HL-60 (cell line): ENCODE results near the gene HERC2.
A peak's percentile ranks its signal among the peaks of the same experiment; 100 is the strongest.

Experiments
- DNase-seq, 2 experiments: peaks; one replicate each; pipeline ENCODE4 v3.0.0-alpha.2; 2010 to 2020; ENCODE audit warnings: low read depth in 1 of 2, low spot score in 1 of 2
- H3K27ac ChIP-seq: fragments of 250-450 bp; sonication (Bioruptor Pico); replicated peaks from 2 replicates; pipeline ENCODE4 v1.5.1; 2020; ENCODE audit warnings: mild to moderate bottlenecking, moderate library complexity
- H3K27me3 ChIP-seq: fragments of 250-450 bp; sonication (Bioruptor Pico); 2 replicates; pipeline ENCODE4 v1.5.1; 2021; ENCODE audit warnings: mild to moderate bottlenecking, moderate library complexity; ENCODE audit not compliant: insufficient read depth, poor library complexity, severe bottlenecking
- H3K4me3 ChIP-seq: replicated peaks from 2 replicates; pipeline ENCODE4 v1.5.1; 2011; ENCODE audit warnings: mild to moderate bottlenecking, control low read depth, low read length; ENCODE audit not compliant: insufficient read depth
- CTCF ChIP-seq: IDR thresholded peaks from one replicate; pipeline ENCODE4 v1.5.1; 2011; ENCODE audit warnings: low read length, control low read depth, inconsistent platforms; ENCODE audit not compliant: insufficient read depth
- GABPA ChIP-seq: IDR thresholded peaks from 2 replicates; pipeline ENCODE4 v1.6.1; 2012; ENCODE audit warnings: low read depth
- POLR2AphosphoS5 ChIP-seq: IDR thresholded peaks from 2 replicates; pipeline ENCODE4 v1.6.1; 2012; ENCODE audit warnings: low read depth
- REST ChIP-seq: IDR thresholded peaks from 2 replicates; pipeline ENCODE4 v1.6.1; 2012; ENCODE audit warnings: low read depth; ENCODE audit not compliant: insufficient replicate concordance
- SPI1 ChIP-seq: IDR thresholded peaks from 2 replicates; pipeline ENCODE4 v1.6.1; 2012; ENCODE audit warnings: low read depth, mild to moderate bottlenecking, borderline replicate concordance

Gene HERC2

GRCh38 chr15:28068930-28069329 is 253.0 kb downstream of the HERC2 start:
- Histone ChIP-seq H3K27me3 (peaks cover 2% of the 10 kb centered on the region), H3K4me3 (no peak overlapping the region), H3K27ac (no peak overlapping the region)
- DNase-seq = no peak
- TF ChIP-seq SPI1 (peak; percentile 78), GABPA (no peak)

GRCh38 chr15:28066231-28066630 is 255.7 kb downstream of the HERC2 start:
- TF ChIP-seq REST = no peak
- no peak for TF ChIP-seq CTCF
- TF ChIP-seq GABPA = no peak
- no peak for TF ChIP-seq SPI1
- TF ChIP-seq POLR2AphosphoS5 = no peak
- Histone ChIP-seq H3K4me3 (no peak overlapping the region), H3K27me3 (peaks cover 2% of the 10 kb centered on the region), H3K27ac (no peak overlapping the region)
- no peak for DNase-seq
